GM12878 (cell line): ENCODE data around the gene SCP2. TPM values are rescaled to one million over a fixed set of nuclear protein-coding genes. Genes with fewer than 3 reads are reported as not detected.

Experiments
- ATAC-seq: fragments of 200-7000 bp; cut with Tn5 transposase; 3 replicates; pipeline ENCODE4 v1.9.1; 2020; ENCODE audit warnings: mild to moderate bottlenecking, moderate library complexity
- BruUV-seq: library from RNA; stranded (reverse); fragments of 400-500 nt; replicated peaks from 2 replicates; lab custom pipeline; 2021; lab: Mats Ljungman, UMichigan
- CTCF ChIA-PET: fragments of 300-600 bp; sonication (Branson Sonifier 250); formaldehyde crosslinking; extraction: SDS; loops from one replicate; lab custom pipeline; 2021; ENCODE audit warnings: inconsistent platforms; lab: Yijun Ruan, JAX
- POLR2A ChIA-PET: fragments of 350-600 bp; formaldehyde crosslinking; extraction: SDS; loops from one replicate; lab custom pipeline; 2021; ENCODE audit warnings: inconsistent platforms; lab: Charles Lee
- RAD21 ChIA-PET: fragments of 300-600 bp; sonication (Branson Sonifier 250); formaldehyde crosslinking; loops from one replicate; lab custom pipeline; 2023; ENCODE audit warnings: antibody characterized with exemption; ENCODE audit not compliant: unreplicated experiment; lab: Charles Lee
- SMC1A ChIA-PET: fragments of 300-600 bp; sonication (Branson Sonifier 250); formaldehyde crosslinking; loops from one replicate; lab custom pipeline; 2023; ENCODE audit not compliant: unreplicated experiment, uncharacterized antibody; lab: Charles Lee
- DNase-seq: peaks from one replicate; pipeline ENCODE4 v3.0.0-alpha.2; 2011; ENCODE audit warnings: low read depth, low spot score
- FAIRE-seq: peaks from 3 replicates; lab custom pipeline; 2011; peaks lifted over from hg19 to GRCh38; lab: Jason Lieb, UNC
- H2AFZ ChIP-seq: 2 replicates; pipeline ENCODE4 v1.6.0; 2011; ENCODE audit warnings: low read depth, low read length, control low read depth; ENCODE audit not compliant: control insufficient read depth
- H3K27ac ChIP-seq: 2 replicates; pipeline ENCODE4 v1.5.1; 2011; ENCODE audit warnings: control low read depth; ENCODE audit not compliant: control insufficient read depth, insufficient read depth
- H3K27me3 ChIP-seq, 2 experiments: replicated peaks in 1 of 2; 2 replicates each; pipeline versions ENCODE4 v1.6.0 to v1.6.1; 2011; ENCODE audit warnings: low read length in 1 of 2; ENCODE audit not compliant: control insufficient read depth in 2 of 2, insufficient read depth in 2 of 2
- H3K36me3 ChIP-seq, 2 experiments: 2 replicates each; pipeline ENCODE4 v1.5.1; 2011; ENCODE audit warnings: low read length in 1 of 2; ENCODE audit not compliant: control insufficient read depth in 2 of 2, insufficient read depth in 2 of 2
- H3K4me1 ChIP-seq: 2 replicates; pipeline ENCODE4 v1.6.1; 2011; ENCODE audit warnings: mild to moderate bottlenecking, low read length, moderate library complexity, mixed read lengths; ENCODE audit not compliant: control insufficient read depth, insufficient read depth
- H3K4me2 ChIP-seq: 2 replicates; pipeline ENCODE4 v1.6.0; 2011; ENCODE audit warnings: control low read depth; ENCODE audit not compliant: control insufficient read depth, insufficient read depth
- H3K4me3 ChIP-seq: fragments of 200-600 bp; sonication (generic); 2 replicates; pipeline ENCODE4 v1.5.1; 2016
- H3K79me2 ChIP-seq: 2 replicates; pipeline ENCODE4 v1.6.0; 2011; ENCODE audit warnings: low read length; ENCODE audit not compliant: control insufficient read depth, insufficient read depth
- H3K9ac ChIP-seq: 2 replicates; pipeline ENCODE4 v1.8.0; 2011; ENCODE audit warnings: low read length, control low read depth, mixed read lengths; ENCODE audit not compliant: control insufficient read depth, insufficient read depth
- H3K9me3 ChIP-seq: replicated peaks from 3 replicates; pipeline ENCODE4 v1.5.1; 2011; ENCODE audit warnings: mild to moderate bottlenecking, low read length; ENCODE audit not compliant: control insufficient read depth, insufficient read depth
- H4K20me1 ChIP-seq: 2 replicates; pipeline ENCODE4 v1.6.0; 2011; ENCODE audit not compliant: control insufficient read depth, insufficient read depth
- CEBPB ChIP-seq, 2 experiments: fragments of 150-350 bp in 1 of 2; IDR thresholded peaks; 2 replicates each; pipeline ENCODE4 v1.6.1; 2012 to 2014; ENCODE audit warnings: low read depth in 2 of 2, low read length in 2 of 2, borderline replicate concordance in 1 of 2, inconsistent platforms in 1 of 2
- CTCF ChIP-seq, 3 experiments: IDR thresholded peaks in 2 of 3; conservative IDR thresholded peaks in 1 of 3; 2 replicates each; pipeline ENCODE4 v1.5.1; 2011; ENCODE audit warnings: low read depth in 3 of 3, low read length in 3 of 3, mild to moderate bottlenecking in 3 of 3, control low read depth in 2 of 3, moderate library complexity in 2 of 3, inconsistent platforms in 1 of 3, mixed read lengths in 1 of 3; ENCODE audit not compliant: control insufficient read depth in 2 of 3, insufficient read depth in 1 of 3; ENCODE audit errors: extremely low read depth in 1 of 3
- ETV6 ChIP-seq, 2 experiments: fragments of 450-650 bp in 1 of 2; IDR thresholded peaks in 1 of 2; conservative IDR thresholded peaks in 1 of 2; 2 replicates each; pipeline ENCODE4 v1.6.1; 2014; ENCODE audit warnings: antibody characterized with exemption in 1 of 2, borderline replicate concordance in 1 of 2, low read depth in 1 of 2, mild to moderate bottlenecking in 1 of 2, moderate library complexity in 1 of 2
- EZH2 ChIP-seq: IDR thresholded peaks from 2 replicates; pipeline ENCODE4 v1.6.1; 2012; ENCODE audit warnings: low read depth, mild to moderate bottlenecking, control low read depth, inconsistent platforms, low read length, borderline replicate concordance; ENCODE audit not compliant: control insufficient read depth
- GABPA ChIP-seq: IDR thresholded peaks from 2 replicates; pipeline ENCODE4 v1.6.1; 2014; ENCODE audit warnings: antibody characterized with exemption, low read depth, mild to moderate bottlenecking, inconsistent platforms
- HDGF ChIP-seq: fragments of 450-650 bp; IDR thresholded peaks from 2 replicates; pipeline ENCODE4 v1.6.1; 2016; ENCODE audit warnings: antibody characterized with exemption
- IKZF2 ChIP-seq, 2 experiments: fragments of 450-650 bp; IDR thresholded peaks; 2 replicates each; pipeline ENCODE4 v1.6.1; 2017; ENCODE audit warnings: mild to moderate bottlenecking in 2 of 2, moderate library complexity in 2 of 2
- IRF4 ChIP-seq: IDR thresholded peaks from 2 replicates; pipeline ENCODE4 v1.6.1; 2011; ENCODE audit warnings: low read depth, low read length
- KLF5 ChIP-seq: fragments of 450-650 bp; IDR thresholded peaks from 2 replicates; pipeline ENCODE4 v1.6.1; 2014; ENCODE audit warnings: mild to moderate bottlenecking; ENCODE audit not compliant: partially characterized antibody
- MEF2B ChIP-seq: fragments of 450-650 bp; IDR thresholded peaks from 2 replicates; pipeline ENCODE4 v1.6.1; 2018; ENCODE audit warnings: mild to moderate bottlenecking, moderate library complexity; ENCODE audit not compliant: partially characterized antibody, poor library complexity, severe bottlenecking
- MTA3 ChIP-seq: IDR thresholded peaks from 2 replicates; pipeline ENCODE4 v1.6.1; 2012; ENCODE audit warnings: low read length, inconsistent platforms, borderline replicate concordance
- MXI1 ChIP-seq: fragments of 150-350 bp; IDR thresholded peaks from 2 replicates; pipeline ENCODE4 v1.6.1; 2011; ENCODE audit warnings: low read depth, mild to moderate bottlenecking, inconsistent platforms, low read length, improper control_type of control experiment
- NR2F1 ChIP-seq: fragments of 450-650 bp; conservative IDR thresholded peaks from 2 replicates; pipeline ENCODE4 v1.6.1; 2017; ENCODE audit warnings: mild to moderate bottlenecking
- SKIL ChIP-seq: fragments of 450-650 bp; IDR thresholded peaks from 2 replicates; pipeline ENCODE4 v1.6.1; 2017; ENCODE audit warnings: mild to moderate bottlenecking, low read depth, inconsistent platforms; ENCODE audit not compliant: poor library complexity, severe bottlenecking
- TBL1XR1 ChIP-seq: IDR thresholded peaks from 2 replicates; pipeline ENCODE4 v1.6.1; 2012; ENCODE audit warnings: low read depth, low read length, improper control_type of control experiment
- WGBS: methylation state at CpG from one replicate; pipeline ENCODE4 v1.1.6; 2016; ENCODE audit warnings: low lambda C conversion rate; ENCODE audit not compliant: insufficient replicate concordance, insufficient coverage; ENCODE audit errors: missing lambda C conversion rate; 5-methylcytosine and 5-hydroxymethylcytosine counted together
- in situ Hi-C: fragments of 300-500 bp; cut with MboI; formaldehyde crosslinking; loops from 9 replicates; pipeline ENCODE4 v1.14.3; 2018; ENCODE audit warnings: mixed read lengths
- intact Hi-C: fragments of 100-400 bp; cut with micrococcal nuclease; formaldehyde crosslinking; loops from one replicate; pipeline ENCODE4 v1.14.2; 2022; ENCODE audit not compliant: unreplicated experiment
- polyA plus RNA-seq, 11 experiments: library from polyadenylated mRNA; depleted of rRNA in 4 of 11; unstranded in 6 of 11; stranded (reverse) in 5 of 11; fragments of >200 nt; fragmentation: Nextera tagmentation in 4 of 11; fragmentation: Illumina TruSeq in 1 of 11; extraction: Ambion mirVana in 4 of 11; extraction: Trizol in 1 of 11; gene quantifications; 1 replicate in 1 of 11; 2 replicates in 10 of 11; pipeline versions ENCODE4 v1.2.1 to v1.2.3, GENCODE V29; 2011 to 2016; ENCODE audit warnings: inconsistent platforms in 2 of 11, missing spikeins in 2 of 11, low read depth in 1 of 11
- total RNA-seq, 4 experiments: library from RNA; depleted of rRNA in 3 of 4; stranded (reverse); fragments of >200 nt in 3 of 4; fragmentation: Illumina TruSeq in 1 of 4; extraction: Trizol in 1 of 4; gene quantifications; 2 replicates each; pipeline versions ENCODE4 v1.2.1 to v1.2.3, GENCODE V29; 2013 to 2021
- TF ChIP-seq, protein P1 (sequence below): fragments of 450-650 bp; conservative IDR thresholded peaks from 2 replicates; pipeline ENCODE4 v1.6.1; 2017; ENCODE audit warnings: mild to moderate bottlenecking, moderate library complexity
- TF ChIP-seq, protein P2 (sequence below): fragments of 450-650 bp; IDR thresholded peaks from 2 replicates; pipeline ENCODE4 v1.6.1; 2017; ENCODE audit warnings: low read depth, mild to moderate bottlenecking, moderate library complexity

The SCP2 gene
- total and polyA plus RNA-seq, 10 of the 15 experiments (the other 5 are each of a cell fraction or from before 2014, with no cell fraction given) = 74.3 to 327 (median 127) TPM

DNA sequence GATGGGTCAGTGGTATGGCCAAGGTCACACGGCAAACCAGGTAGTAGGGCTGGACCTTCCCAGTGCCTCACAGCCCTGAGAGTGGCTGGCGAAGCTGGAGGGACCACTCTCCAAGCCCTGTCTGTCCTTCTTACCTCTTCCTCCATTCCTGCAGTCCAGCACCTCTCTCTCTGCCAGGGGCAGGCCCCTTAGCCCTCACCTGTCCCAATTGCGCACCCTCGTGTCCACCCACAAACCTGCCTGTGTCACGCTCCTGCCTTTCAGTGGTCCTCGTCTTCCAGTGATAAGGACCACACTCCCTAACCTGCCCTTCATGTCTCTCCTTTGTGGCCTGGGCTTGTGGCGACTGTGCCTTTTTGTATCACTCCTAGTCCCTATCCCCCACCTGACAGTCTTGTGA is 138.3 kb downstream of the SCP2 start:
- FAIRE-seq (no peak), ATAC-seq (no peak), DNase-seq (no peak)
- ChIA-PET SMC1A (no interaction called here), POLR2A (interaction anchor here (0.6 kb wide), 1 partner anchor 339 kb away, joined by 4 read pairs; no protein-coding TSS in a partner anchor), RAD21 (interaction anchor here (0.7 kb wide), 1 partner anchor 147 kb away, joined by 4 read pairs; no protein-coding TSS in a partner anchor), CTCF (no interaction called here)
- no peak overlapping the region for H2AFZ ChIP-seq
- H3K4me3 ChIP-seq = no peak overlapping the region
- in situ Hi-C loops = no loop called here
- H3K27ac ChIP-seq = no peak overlapping the region
- intact Hi-C loops = no loop called here
- no peak overlapping the region for H3K9ac ChIP-seq
- peaks cover 5 to 7% of the 10 kb centered on the region in 2 experiments for H3K27me3 ChIP-seq
- WGBS = 36% methylated on average over 7 of the region's 7 CpGs
- no peaks in the 10 kb centered on the region for H3K36me3 ChIP-seq
- H3K4me1 ChIP-seq = no peaks in the 10 kb centered on the region
- H3K79me2 ChIP-seq = no peaks in the 10 kb centered on the region
- H4K20me1 ChIP-seq = no peaks in the 10 kb centered on the region
- BruUV-seq = no TSS peak
- no peaks in the 10 kb centered on the region for H3K9me3 ChIP-seq
- H3K4me2 ChIP-seq = no peak overlapping the region
- TF ChIP-seq EZH2 = no peak
- TF ChIP-seq SKIL = no peak
- no peak for TF ChIP-seq GABPA
- no peak for TF ChIP-seq MTA3
- no peak for TF ChIP-seq CEBPB (IDR thresholded peaks at IDR 0.05; ENCODE audit: borderline replicate concordance in 1 of 2, low read depth in 2 of 2, low read length in 2 of 2)
- TF ChIP-seq CTCF (IDR thresholded peaks at IDR 0.05 in 2 of 3, conservative IDR thresholded peaks at IDR 0.05 in 1 of 3; ENCODE audit: control insufficient read depth in 2 of 3, extremely low read depth in 1 of 3, insufficient read depth in 1 of 3, low read depth in 3 of 3, low read length in 3 of 3) = no peak
- no peak for TF ChIP-seq IKZF2 (IDR thresholded peaks at IDR 0.05)
- TF ChIP-seq NR2F1 = no peak
- no peak for TF ChIP-seq MEF2B
- no peak for TF ChIP-seq TBL1XR1
- no peak for TF ChIP-seq MXI1
- TF ChIP-seq, protein P1, sequence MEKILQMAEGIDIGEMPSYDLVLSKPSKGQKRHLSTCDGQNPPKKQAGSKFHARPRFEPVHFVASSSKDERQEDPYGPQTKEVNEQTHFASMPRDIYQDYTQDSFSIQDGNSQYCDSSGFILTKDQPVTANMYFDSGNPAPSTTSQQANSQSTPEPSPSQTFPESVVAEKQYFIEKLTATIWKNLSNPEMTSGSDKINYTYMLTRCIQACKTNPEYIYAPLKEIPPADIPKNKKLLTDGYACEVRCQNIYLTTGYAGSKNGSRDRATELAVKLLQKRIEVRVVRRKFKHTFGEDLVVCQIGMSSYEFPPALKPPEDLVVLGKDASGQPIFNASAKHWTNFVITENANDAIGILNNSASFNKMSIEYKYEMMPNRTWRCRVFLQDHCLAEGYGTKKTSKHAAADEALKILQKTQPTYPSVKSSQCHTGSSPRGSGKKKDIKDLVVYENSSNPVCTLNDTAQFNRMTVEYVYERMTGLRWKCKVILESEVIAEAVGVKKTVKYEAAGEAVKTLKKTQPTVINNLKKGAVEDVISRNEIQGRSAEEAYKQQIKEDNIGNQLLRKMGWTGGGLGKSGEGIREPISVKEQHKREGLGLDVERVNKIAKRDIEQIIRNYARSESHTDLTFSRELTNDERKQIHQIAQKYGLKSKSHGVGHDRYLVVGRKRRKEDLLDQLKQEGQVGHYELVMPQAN = no peak
- TF ChIP-seq ETV6 (conservative IDR thresholded peaks at IDR 0.05 in 1 of 2, IDR thresholded peaks at IDR 0.05 in 1 of 2; ENCODE audit: borderline replicate concordance in 1 of 2, low read depth in 1 of 2) = no peak
- TF ChIP-seq KLF5 = no peak
- TF ChIP-seq HDGF = no peak
- TF ChIP-seq, protein P2, sequence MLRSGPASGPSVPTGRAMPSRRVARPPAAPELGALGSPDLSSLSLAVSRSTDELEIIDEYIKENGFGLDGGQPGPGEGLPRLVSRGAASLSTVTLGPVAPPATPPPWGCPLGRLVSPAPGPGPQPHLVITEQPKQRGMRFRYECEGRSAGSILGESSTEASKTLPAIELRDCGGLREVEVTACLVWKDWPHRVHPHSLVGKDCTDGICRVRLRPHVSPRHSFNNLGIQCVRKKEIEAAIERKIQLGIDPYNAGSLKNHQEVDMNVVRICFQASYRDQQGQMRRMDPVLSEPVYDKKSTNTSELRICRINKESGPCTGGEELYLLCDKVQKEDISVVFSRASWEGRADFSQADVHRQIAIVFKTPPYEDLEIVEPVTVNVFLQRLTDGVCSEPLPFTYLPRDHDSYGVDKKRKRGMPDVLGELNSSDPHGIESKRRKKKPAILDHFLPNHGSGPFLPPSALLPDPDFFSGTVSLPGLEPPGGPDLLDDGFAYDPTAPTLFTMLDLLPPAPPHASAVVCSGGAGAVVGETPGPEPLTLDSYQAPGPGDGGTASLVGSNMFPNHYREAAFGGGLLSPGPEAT = no peak
- no peak for TF ChIP-seq IRF4
